AG09319 (cell line): ENCODE data around the gene FANK1.

Source experiments
- DNase-seq: peaks from one replicate; pipeline ENCODE4 v3.0.0-alpha.2; 2010; ENCODE audit warnings: low read depth; ENCODE audit errors: extremely low read depth
- CTCF ChIP-seq: IDR thresholded peaks from 2 replicates; pipeline ENCODE4 v1.5.1; 2011; ENCODE audit warnings: low read depth, mild to moderate bottlenecking, inconsistent platforms, low read length, moderate library complexity

The FANK1 gene

GRCh38 chr10:126058507-126058906 is 162.1 kb downstream of the FANK1 start:
- TF ChIP-seq CTCF: no peak
- DNase-seq: no peak
